Subcutaneous adipose tissue (tissue), 4 donors: Measurements from ENCODE around the gene IL1RN. TPM values are rescaled to one million over a fixed set of nuclear protein-coding genes. Genes with fewer than 3 reads are reported as not detected.

ENCODE experiments used
- small RNA-seq: library from RNA; depleted of rRNA; stranded (forward); fragments of <200 nt; gene quantifications from one replicate; pipeline ENCODE3, GENCODE V24; 2016
- total RNA-seq, 4 donors: library from RNA; depleted of rRNA; stranded (reverse); fragments of >200 nt; gene quantifications; one replicate each; pipeline ENCODE4 v1.1.0, GENCODE V29; 2016
- TF ChIP-seq, protein P1 (sequence below): fragments of 450-650 bp; IDR thresholded peaks from one replicate; pipeline ENCODE4 v1.5.1; 2016; ENCODE audit warnings: low read depth, mild to moderate bottlenecking, control low read depth, antibody characterized with exemption, moderate library complexity

Gene IL1RN
- total RNA-seq, 4 donors from 2014 or later: 0.98 to 105 (median 6.0) TPM

DNA sequence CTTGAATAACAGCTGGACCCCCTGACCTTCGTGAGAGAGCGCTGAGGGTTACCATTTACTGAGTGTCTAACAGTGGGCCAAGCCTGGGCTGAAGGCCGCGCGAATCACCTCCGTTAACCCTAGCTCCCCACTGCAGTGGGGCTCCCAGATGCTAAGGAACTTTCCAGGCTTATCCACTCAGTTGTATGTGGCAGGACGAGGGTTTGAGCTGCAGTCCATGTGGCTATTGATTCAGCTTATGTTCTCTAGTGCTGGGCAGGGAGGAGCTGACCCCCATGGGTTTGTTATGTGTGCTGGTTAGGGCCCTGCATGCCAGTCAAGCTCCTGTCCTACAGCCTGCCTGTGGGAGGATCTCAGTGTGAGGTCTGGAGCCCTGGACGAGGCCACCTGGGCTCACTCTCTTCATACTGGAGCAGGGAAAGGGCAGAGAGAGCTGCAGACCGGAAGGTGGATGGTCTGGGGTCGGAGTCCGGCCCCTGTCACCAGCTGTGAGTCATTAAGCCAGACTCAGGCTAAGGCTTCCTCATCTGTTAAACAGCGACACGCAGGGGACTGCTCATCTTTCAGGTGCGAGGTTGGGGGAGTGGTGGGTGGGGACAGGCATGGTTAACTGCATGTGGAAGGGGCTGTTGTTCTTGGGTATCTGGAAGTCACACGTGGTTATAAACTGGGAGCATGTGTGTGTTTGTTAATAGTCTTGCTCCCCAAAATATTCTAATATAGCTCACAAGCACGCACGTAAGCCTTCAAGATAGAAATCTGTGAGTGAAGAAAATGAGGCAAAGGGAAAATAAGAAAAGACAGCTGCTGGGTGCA lies 52.9 kb downstream of the IL1RN start:
- TF ChIP-seq, protein P1, sequence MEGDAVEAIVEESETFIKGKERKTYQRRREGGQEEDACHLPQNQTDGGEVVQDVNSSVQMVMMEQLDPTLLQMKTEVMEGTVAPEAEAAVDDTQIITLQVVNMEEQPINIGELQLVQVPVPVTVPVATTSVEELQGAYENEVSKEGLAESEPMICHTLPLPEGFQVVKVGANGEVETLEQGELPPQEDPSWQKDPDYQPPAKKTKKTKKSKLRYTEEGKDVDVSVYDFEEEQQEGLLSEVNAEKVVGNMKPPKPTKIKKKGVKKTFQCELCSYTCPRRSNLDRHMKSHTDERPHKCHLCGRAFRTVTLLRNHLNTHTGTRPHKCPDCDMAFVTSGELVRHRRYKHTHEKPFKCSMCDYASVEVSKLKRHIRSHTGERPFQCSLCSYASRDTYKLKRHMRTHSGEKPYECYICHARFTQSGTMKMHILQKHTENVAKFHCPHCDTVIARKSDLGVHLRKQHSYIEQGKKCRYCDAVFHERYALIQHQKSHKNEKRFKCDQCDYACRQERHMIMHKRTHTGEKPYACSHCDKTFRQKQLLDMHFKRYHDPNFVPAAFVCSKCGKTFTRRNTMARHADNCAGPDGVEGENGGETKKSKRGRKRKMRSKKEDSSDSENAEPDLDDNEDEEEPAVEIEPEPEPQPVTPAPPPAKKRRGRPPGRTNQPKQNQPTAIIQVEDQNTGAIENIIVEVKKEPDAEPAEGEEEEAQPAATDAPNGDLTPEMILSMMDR: no peak

DNA sequence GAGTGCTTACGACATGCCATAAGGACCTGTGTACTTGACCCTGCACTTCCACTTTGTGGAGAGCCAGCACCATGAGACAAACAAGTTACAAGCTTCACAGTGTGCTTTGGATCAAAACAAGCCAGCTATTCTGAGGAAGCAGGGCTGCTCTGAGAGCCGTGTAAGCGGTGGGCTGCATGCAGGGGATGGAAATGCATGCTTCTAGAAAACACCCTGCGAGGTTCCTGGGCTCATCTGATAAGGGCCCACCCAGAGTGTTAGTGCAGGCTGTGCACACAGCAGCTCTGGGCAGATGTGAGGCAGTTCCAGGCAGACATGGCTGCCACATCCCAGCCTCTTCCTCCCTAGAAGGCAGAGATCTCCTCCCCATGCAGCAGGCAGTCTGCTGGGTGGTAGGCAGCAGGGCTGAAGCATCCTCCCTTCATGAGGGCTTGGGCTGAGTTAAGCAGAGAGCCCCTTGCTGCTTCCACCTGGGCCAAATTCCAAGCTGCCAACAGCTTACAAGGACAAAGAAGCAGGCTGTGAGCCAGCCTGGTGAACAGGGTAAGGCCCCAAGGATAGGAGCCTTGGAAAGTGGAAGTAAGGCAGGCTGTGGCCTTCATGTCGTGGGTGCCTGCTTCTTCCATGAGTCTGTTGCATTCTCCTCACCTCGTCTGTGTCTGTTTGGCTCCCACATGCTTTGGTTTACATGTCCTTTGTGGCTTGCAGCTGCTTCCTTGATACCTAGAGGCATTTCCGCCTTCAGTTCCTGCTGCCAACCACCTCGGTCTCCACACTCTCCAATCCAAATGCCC lies 54.1 kb downstream of the IL1RN start:
- TF ChIP-seq, protein P1: no peak

DNA sequence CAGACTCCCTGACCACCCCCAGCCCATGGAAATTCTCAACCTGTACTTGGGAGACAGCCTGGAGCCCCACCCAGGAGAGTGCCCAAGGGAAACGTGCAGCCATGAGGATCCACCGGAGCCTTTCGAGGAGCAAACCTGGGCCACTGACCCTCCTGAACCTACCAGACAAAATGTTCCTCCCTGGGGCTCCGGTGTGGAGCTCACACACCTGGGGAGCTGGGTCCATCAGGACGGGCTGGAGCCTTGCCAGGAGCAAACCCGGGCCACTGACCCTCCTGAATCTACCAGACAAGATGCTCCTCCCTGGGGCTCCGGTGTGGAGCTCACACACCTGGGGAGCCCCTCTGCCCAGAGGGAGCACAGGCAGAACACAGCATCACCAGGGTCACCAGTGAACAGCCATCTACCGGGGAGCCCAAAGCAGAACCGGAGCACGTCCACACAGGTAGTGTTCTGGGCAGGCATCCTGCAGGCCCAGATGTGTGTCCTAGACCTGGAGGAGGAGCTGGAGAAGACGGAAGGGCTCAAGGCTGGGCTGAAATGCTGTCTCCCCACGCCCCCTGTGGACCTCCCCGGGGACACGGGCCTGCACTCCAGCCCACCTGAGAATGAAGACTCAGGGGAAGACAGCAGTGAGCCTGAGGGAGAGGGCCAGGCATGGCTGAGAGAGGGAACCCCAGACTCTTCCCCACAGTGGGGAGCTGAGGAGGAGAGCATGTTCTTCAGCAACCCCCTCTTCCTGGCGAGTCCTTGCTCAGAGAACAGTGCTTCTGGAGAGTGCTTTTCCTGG lies 55.3 kb downstream of the IL1RN start:
- TF ChIP-seq, protein P1: no peak

GRCh38 chr2:113183264-113183663 lies 55.9 kb downstream of the IL1RN start:
- TF ChIP-seq, protein P1: no peak

Small RNA genes within 50 kb of the gene (small RNA-seq; reads per million reads assigned to genes)
- not detected for gene RNU6-1180P

Other genes with a start within 250 kb of the IL1RN start
- gene IL37, start 216.4 kb upstream of the IL1RN start, total RNA-seq: not detected
- not detected for gene IL36G, start 149.6 kb upstream of the IL1RN start, total RNA-seq
- gene IL36A, start 122.1 kb upstream of the IL1RN start, total RNA-seq: not detected
- not detected for gene IL36B, start 74.7 kb upstream of the IL1RN start, total RNA-seq
- gene IL36RN, start 68.4 kb upstream of the IL1RN start, total RNA-seq: not detected
- not detected for gene IL1F10, start 59.6 kb upstream of the IL1RN start, total RNA-seq
- gene PSD4, start 46.4 kb downstream of the IL1RN start, total RNA-seq: 10 to 100 TPM in 1 of 4 donors, 1 to 10 TPM in 3; 2.8 to 14.8 (median 5.6) TPM
- 10 to 100 TPM in 1 of 4 donors, 1 to 10 TPM in 3; 2.8 to 10.7 (median 5.8) TPM for gene PAX8, start 151.3 kb downstream of the IL1RN start, total RNA-seq